ENCODE data around the gene CCDC148.

GRCh38 chr2:158346032-158346431 is 110.5 kb downstream of the CCDC148 start:
- TF ChIP-seq CTCF (tag by site-specific recombination; IDR thresholded peaks at IDR 0.05) = no peak
- no peak for TF ChIP-seq ZNF10 (tag by site-specific recombination; IDR thresholded peaks at IDR 0.05)
- TF ChIP-seq ZBTB1 (tag by site-specific recombination; IDR thresholded peaks at IDR 0.05) = no peak
- no peak for TF ChIP-seq ZFP3 (tag by site-specific recombination; IDR thresholded peaks at IDR 0.05; ENCODE audit: low read depth)
- TF ChIP-seq ZNF48 (tag by site-specific recombination; IDR thresholded peaks at IDR 0.05) = no peak
- TF ChIP-seq TCF7L2 (IDR thresholded peaks at IDR 0.05; ENCODE audit: borderline replicate concordance, low read depth, low read length) = no peak
- no peak for TF ChIP-seq TRIM28 (IDR thresholded peaks at IDR 0.05; ENCODE audit: borderline replicate concordance, low read length)
- no peak for TF ChIP-seq ZNF132 (tag by site-specific recombination; IDR thresholded peaks at IDR 0.05; ENCODE audit: borderline replicate concordance)
- TF ChIP-seq ZBTB8A (tag by site-specific recombination; IDR thresholded peaks at IDR 0.05) = no peak
- TF ChIP-seq ZNF184 (tag by site-specific recombination; IDR thresholded peaks at IDR 0.05) = no peak
- TF ChIP-seq PRDM1 (tag by site-specific recombination; IDR thresholded peaks at IDR 0.05) = no peak
- TF ChIP-seq ZSCAN23 (tag by site-specific recombination; IDR thresholded peaks at IDR 0.05) = no peak
- TF ChIP-seq ZNF146 (tag by site-specific recombination; IDR thresholded peaks at IDR 0.05) = no peak
